AG08396 (cell line): ENCODE measurements around the gene VTI1A.
"Not testable (repeated sequence)": the region's sequence is repeated elsewhere in the genome, so short reads cannot be mapped to it uniquely, and the experiment has no call there.

ENCODE experiments used
- DNase-seq: peaks from one replicate; pipeline ENCODE4 v3.0.0; 2012; ENCODE audit warnings: low spot score, mixed read lengths

Gene VTI1A

GRCh38 chr10:112835944-112836451 lies 389.0 kb downstream of the VTI1A start:
- DNase-seq = peak; percentile 30

- no peak for DNase-seq
Measured at GRCh38 chr10:112838784-112839481, 391.9 kb downstream of the VTI1A start.

GRCh38 chr10:112839928-112840654 lies 393.1 kb downstream of the VTI1A start:
- DNase-seq = no peak

GRCh38 chr10:112841549-112841948 lies 394.5 kb downstream of the VTI1A start:
- no peak for DNase-seq

GRCh38 chr10:112842832-112843360 lies 395.9 kb downstream of the VTI1A start:
- no peak for DNase-seq

- no peak for DNase-seq
Measured at GRCh38 chr10:112843623-112844022, 396.6 kb downstream of the VTI1A start.

- no peak for DNase-seq
Measured at GRCh38 chr10:112844681-112845544, 397.9 kb downstream of the VTI1A start.

GRCh38 chr10:112847778-112848177 lies 400.8 kb downstream of the VTI1A start:
- DNase-seq = no peak

- DNase-seq = no peak
Measured at GRCh38 chr10:112848228-112848627, 401.2 kb downstream of the VTI1A start.

- no peak for DNase-seq
Measured at GRCh38 chr10:112848868-112849430, 401.9 kb downstream of the VTI1A start.

- no peak for DNase-seq
Measured at GRCh38 chr10:112849546-112849945, 402.5 kb downstream of the VTI1A start.

GRCh38 chr10:112851181-112851580 lies 404.2 kb downstream of the VTI1A start:
- no peak for DNase-seq

- no peak for DNase-seq
Measured at GRCh38 chr10:112851588-112852211, 404.7 kb downstream of the VTI1A start.

GRCh38 chr10:112852306-112852705 lies 405.3 kb downstream of the VTI1A start:
- DNase-seq = no peak

- no peak for DNase-seq
Measured at GRCh38 chr10:112855134-112855533, 408.1 kb downstream of the VTI1A start.

GRCh38 chr10:112857493-112857892 lies 410.5 kb downstream of the VTI1A start:
- no peak for DNase-seq

GRCh38 chr10:112858986-112859651 lies 412.1 kb downstream of the VTI1A start:
- no peak for DNase-seq

- no peak for DNase-seq
Measured at GRCh38 chr10:112859793-112860192, 412.8 kb downstream of the VTI1A start.

GRCh38 chr10:112863461-112863860 lies 416.4 kb downstream of the VTI1A start:
- not testable (repeated sequence) for DNase-seq
